ENCODE measurements around the gene PCDHAC1. TPM values are rescaled to one million over a fixed set of nuclear protein-coding genes. Genes with fewer than 3 reads are reported as not detected.

The PCDHAC1 gene
- total and polyA plus RNA-seq, 2 of the 4 experiments (the other 2 are of a cell fraction): under 0.01 TPM; not detected in 1

DNA sequence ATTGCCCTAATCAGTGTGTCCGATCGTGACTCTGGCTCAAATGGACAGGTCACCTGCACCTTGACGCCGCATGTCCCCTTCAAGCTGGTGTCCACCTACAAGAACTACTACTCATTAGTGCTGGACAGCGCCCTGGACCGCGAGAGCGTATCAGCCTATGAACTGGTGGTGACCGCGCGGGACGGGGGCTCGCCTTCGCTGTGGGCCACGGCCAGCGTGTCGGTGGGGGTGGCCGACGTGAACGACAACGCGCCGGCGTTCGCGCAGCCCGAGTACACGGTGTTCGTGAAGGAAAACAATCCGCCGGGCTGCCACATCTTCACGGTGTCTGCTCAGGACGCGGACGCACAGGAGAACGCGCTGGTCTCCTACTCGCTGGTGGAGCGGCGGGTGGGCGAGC lies 42.7 kb upstream of the PCDHAC1 start:
- H3K56ac ChIP-seq (ENCODE audit: extremely low read depth, insufficient read depth, low read length): no peak overlapping the region
- dilution Hi-C loops (cut with HindIII; ENCODE audit: low sequenced_read_pairs, unreplicated experiment): no loop called here
- intact Hi-C loops (cut with micrococcal nuclease): no loop called here
- H4K20me1 ChIP-seq (ENCODE audit: insufficient read depth, low read length): no peaks in the 10 kb centered on the region
- no peak overlapping the region for H3K27ac ChIP-seq (ENCODE audit: insufficient read depth, low read length)
- no peak overlapping the region for H2BK5ac ChIP-seq (ENCODE audit: low read depth, low read length, poor library complexity, severe bottlenecking)
- TF ChIP-seq CHD1 (IDR thresholded peaks at IDR 0.05; ENCODE audit: low read depth, low read length) (no peak), POLR2A (IDR thresholded peaks at IDR 0.05; ENCODE audit: low read depth, low read length) (no peak), RAD21 (IDR thresholded peaks at IDR 0.05; ENCODE audit: low read length) (no peak), BHLHE40 (IDR thresholded peaks at IDR 0.05; ENCODE audit: low read depth, low read length) (no peak), CTCF (conservative IDR thresholded peaks at IDR 0.05; ENCODE audit: low read depth, low read length) (no peak), MAFK (IDR thresholded peaks at IDR 0.05; ENCODE audit: low read depth, low read length) (no peak), NFE2L2 (IDR thresholded peaks at IDR 0.05; ENCODE audit: low read depth, low read length) (no peak), FOS (IDR thresholded peaks at IDR 0.05; ENCODE audit: low read depth, low read length) (no peak), RCOR1 (IDR thresholded peaks at IDR 0.05; ENCODE audit: insufficient replicate concordance, low read length) (no peak), SMC3 (IDR thresholded peaks at IDR 0.05; ENCODE audit: low read depth, low read length) (no peak), USF2 (IDR thresholded peaks at IDR 0.05; ENCODE audit: low read depth, low read length) (no peak), RFX5 (IDR thresholded peaks at IDR 0.05; ENCODE audit: low read depth, low read length) (no peak), CEBPB (IDR thresholded peaks at IDR 0.05; ENCODE audit: low read depth, low read length) (no peak), MXI1 (IDR thresholded peaks at IDR 0.05; ENCODE audit: borderline replicate concordance, low read depth, low read length) (no peak), MAZ (IDR thresholded peaks at IDR 0.05; ENCODE audit: borderline replicate concordance, low read depth, low read length) (no peak)
- TF ChIP-seq, protein P1, sequence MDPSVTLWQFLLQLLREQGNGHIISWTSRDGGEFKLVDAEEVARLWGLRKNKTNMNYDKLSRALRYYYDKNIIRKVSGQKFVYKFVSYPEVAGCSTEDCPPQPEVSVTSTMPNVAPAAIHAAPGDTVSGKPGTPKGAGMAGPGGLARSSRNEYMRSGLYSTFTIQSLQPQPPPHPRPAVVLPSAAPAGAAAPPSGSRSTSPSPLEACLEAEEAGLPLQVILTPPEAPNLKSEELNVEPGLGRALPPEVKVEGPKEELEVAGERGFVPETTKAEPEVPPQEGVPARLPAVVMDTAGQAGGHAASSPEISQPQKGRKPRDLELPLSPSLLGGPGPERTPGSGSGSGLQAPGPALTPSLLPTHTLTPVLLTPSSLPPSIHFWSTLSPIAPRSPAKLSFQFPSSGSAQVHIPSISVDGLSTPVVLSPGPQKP (IDR thresholded peaks at IDR 0.05; ENCODE audit: borderline replicate concordance, low read depth, low read length): no peak
- H3K18ac ChIP-seq (ENCODE audit: low read depth, low read length): no peak overlapping the region
- H3K79me1 ChIP-seq (ENCODE audit: low read depth in 1 of 2, low read length in 2 of 2): no peaks in the 10 kb centered on the region
- H2BK15ac ChIP-seq (ENCODE audit: low read depth, low read length): no peak overlapping the region
- H2AFZ ChIP-seq (replicated peaks; ENCODE audit: low read length, poor library complexity): no peak overlapping the region
- 51% methylated on average over 20 of the region's 41 CpGs; no CpG with 5 or more reads in 1 of the 2 experiments for WGBS, 2 experiments (ENCODE audit: extremely low coverage in 2 of 2, insufficient read length in 1 of 2)
- no TSS peak for BruUV-seq (replicated peaks)
- H3K9me1 ChIP-seq (ENCODE audit: insufficient read depth, low read length): no peaks in the 10 kb centered on the region
- CTCF ChIA-PET: no interaction called here
- no peak overlapping the region for H2AK9ac ChIP-seq (replicated peaks; ENCODE audit: low read depth, low read length, poor library complexity)
- no peak overlapping the region for H2BK20ac ChIP-seq (ENCODE audit: low read depth, low read length)
- H4K5ac ChIP-seq (ENCODE audit: low read depth, low read length): no peak overlapping the region
- no peak overlapping the region for H3K23ac ChIP-seq (ENCODE audit: low read depth, low read length)
- H3K4me1 ChIP-seq (ENCODE audit: control insufficient read depth, insufficient read depth, low read length): no peaks in the 10 kb centered on the region
- H2AK5ac ChIP-seq (ENCODE audit: low read depth, low read length): no peak overlapping the region
- H3K36me3 ChIP-seq (ENCODE audit: control insufficient read depth, insufficient read depth, low read length): no peaks in the 10 kb centered on the region
- H3K4ac ChIP-seq (ENCODE audit: low read depth, low read length): no peak overlapping the region
- H4K91ac ChIP-seq (ENCODE audit: insufficient read depth, low read depth, low read length): no peak overlapping the region
- no peak for DNase-seq
- POLR2A ChIA-PET (ENCODE audit: unreplicated experiment): no interaction called here
- H3K4me3 ChIP-seq (ENCODE audit: insufficient read depth, low read depth, low read length): no peak overlapping the region
- H2BK120ac ChIP-seq (ENCODE audit: low read depth, low read length): no peak overlapping the region
- H3K9me3 ChIP-seq (ENCODE audit: control insufficient read depth, insufficient read depth, low read length): peaks cover 23% of the 10 kb centered on the region
- H3K27me3 ChIP-seq (ENCODE audit: control insufficient read depth, insufficient read depth, low read length): no peaks in the 10 kb centered on the region
- H4K8ac ChIP-seq (ENCODE audit: low read depth in 2 of 2, low read length in 2 of 2): no peak overlapping the region
- no peak for ATAC-seq (ENCODE audit: low read depth)
- H3K14ac ChIP-seq (replicated peaks; ENCODE audit: low read depth, low read length): no peak overlapping the region
- H3K9ac ChIP-seq (ENCODE audit: low read depth, low read length): no peak overlapping the region
- in situ Hi-C loops (cut with MboI; ENCODE audit: low sequenced_read_pairs): no loop called here
- H3K4me2 ChIP-seq (ENCODE audit: low read depth, low read length): no peak overlapping the region

Measured in IMR-90 (cell line).